NOMO-1 (cell line): ENCODE results near the gene NEIL1.

Experiments used
- DNase-seq, 2 experiments: peaks; one replicate each; lab custom pipeline; 2025; ENCODE audit not compliant: unreplicated experiment in 2 of 2; lab: John Stamatoyannopoulos, UW

NEIL1 gene

DNA sequence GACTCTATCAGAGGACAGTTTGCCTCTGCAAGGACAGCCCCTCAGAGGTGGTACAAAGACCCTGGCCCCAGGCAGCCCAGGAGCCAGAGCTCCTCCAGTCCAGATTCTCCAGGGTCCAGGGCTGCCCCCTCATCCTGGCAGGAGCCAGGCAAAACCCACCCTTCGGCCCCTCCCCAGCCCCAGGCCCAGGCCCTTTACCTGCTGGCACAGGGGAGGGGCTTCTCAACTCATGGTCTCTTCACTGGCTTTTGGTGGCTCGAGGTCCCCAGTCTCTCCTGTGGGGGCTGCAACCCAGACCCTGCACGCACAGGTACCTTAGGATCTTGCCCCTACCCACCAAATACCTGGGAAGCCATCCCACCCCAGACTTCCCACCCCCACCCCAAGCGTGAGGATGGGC, 8.5 kb downstream of the NEIL1 start:
- no peak for DNase-seq

GRCh38 chr15:75356006-75356405, 9.2 kb downstream of the NEIL1 start:
- DNase-seq, result no peak

DNA sequence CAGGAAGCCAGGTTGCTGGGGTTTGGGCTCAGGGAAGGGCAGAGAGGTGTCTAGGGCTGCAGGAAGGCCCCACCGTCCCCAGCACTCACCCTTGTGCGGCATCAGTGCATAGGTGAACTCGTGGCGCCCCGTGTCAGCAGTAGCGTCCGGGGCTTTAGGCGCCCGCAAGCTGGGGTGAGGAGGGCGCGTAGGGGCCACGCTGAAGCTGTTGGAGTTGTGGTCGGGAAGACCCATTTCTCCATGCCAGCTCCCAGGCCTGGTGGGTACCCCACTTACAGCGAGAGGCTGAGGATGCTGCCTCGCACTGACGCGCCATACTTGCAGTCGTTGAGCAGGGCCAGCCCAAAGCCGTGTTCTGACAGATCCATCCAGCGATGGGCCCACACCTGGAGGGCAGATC, 9.7 kb downstream of the NEIL1 start:
- DNase-seq, result no peak

GRCh38 chr15:75357976-75358673, 11.3 kb downstream of the NEIL1 start:
- no peak for DNase-seq

DNA sequence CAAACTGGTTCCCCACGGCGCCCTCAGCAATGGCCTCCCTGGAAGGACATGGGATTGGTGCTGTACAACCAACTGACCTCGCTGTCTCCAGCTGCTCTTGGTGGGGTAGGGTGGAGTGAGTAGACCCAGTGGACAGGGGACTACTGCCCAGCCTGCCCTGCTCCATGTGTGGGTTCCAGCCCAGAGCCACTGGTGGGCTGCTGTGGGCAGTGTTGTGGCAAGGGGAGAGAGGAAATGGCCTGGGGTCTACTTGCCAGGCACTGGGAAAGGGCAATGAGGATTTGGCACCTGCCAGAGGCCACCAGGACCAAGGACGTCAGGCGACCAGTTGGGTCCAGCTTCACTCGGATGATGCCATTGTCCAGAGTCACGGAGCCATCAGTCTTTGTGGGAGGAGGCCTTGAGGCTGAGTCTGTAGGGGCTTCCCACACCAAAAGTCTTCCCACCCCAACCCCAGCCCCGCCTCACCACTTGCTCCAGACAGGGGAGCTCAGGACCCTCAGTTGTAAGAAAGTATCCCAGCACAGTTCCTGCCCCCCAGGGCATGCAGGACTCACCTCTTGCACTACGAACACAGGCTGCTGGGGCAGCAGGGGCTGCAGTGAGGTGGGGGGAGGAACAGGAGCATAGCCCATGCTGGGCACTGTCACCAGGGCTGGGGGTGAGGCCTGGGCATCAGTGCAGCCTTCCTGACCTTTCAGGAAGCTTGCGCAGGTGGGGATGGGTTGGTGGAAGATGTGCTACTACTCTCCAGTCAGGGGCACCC, 12.1 kb downstream of the NEIL1 start:
- no peak for DNase-seq

GRCh38 chr15:75359537-75360250, 12.9 kb downstream of the NEIL1 start:
- no peak for DNase-seq

DNA sequence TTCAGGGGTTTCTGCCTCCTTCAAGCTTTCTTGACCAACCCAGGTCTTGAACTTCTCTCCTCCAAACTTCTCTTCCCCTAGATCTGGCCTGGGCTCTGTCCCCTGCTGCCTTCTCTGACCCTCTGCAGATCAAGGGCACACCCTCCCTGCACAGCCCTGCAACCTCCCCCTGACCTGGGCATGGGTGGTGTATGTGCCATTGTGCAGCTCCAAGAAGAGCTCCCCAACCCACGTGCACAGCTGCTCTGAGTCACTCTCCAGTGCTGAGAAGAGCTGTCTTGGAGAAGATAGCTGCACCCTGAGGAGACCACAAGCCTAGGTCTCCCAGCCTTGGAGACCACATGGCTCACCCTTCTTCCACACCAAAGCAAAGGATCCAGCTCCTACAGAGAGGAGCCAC, 13.6 kb downstream of the NEIL1 start:
- no peak for DNase-seq

DNA sequence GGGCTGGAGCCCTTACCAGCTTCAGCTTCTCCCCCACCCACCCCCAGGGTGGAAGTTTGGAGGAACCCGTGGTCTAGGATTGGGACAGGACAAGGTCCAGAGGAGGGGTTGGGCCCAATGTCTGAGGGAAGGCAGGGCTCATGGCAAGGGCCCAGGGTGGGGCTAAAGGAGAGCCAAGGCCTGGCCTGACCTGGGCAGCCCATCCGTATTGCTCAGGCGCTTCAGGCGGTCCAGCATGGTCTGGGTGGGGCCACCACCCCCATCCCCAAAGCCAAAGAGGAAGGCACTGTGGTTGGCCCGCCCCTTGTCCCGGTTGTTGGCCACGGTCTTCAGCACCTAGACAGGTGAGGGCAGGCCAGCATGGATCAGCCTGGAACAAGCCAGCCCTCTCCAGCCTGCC, 14.0 kb downstream of the NEIL1 start:
- no peak for DNase-seq

GRCh38 chr15:75361361-75361988, 14.6 kb downstream of the NEIL1 start:
- no peak for DNase-seq

GRCh38 chr15:75361989-75362641, 15.3 kb downstream of the NEIL1 start:
- no peak for DNase-seq

DNA sequence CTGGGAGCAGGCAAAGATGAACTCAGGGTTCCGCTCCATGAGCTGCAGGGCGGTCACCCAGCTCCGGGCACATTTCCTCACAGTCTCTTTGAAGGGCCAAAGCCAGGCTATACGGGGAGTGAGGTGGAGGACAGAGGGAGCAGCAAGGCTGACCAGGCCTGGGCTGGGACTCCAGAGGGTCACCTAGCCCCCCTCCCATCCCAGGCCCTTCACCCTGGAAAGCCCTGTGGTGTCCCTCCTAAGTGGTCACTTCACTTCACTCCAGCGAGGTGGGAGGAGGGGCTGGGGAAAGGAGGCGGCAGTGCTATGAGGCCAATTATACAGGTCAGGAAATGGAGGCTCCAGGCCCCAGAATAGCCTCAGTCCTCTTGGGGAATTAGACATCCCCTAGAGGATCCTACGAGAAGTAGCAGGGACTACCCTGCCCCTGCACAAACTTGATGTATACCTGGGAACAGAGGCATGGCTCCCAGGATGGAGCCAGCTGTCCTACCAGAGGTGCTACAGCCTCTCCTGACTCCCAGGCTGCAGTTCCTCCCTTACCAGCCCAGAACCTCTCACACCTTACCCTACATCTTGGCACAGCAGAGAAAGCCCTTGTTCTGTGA, 15.9 kb downstream of the NEIL1 start:
- DNase-seq, result no peak

DNA sequence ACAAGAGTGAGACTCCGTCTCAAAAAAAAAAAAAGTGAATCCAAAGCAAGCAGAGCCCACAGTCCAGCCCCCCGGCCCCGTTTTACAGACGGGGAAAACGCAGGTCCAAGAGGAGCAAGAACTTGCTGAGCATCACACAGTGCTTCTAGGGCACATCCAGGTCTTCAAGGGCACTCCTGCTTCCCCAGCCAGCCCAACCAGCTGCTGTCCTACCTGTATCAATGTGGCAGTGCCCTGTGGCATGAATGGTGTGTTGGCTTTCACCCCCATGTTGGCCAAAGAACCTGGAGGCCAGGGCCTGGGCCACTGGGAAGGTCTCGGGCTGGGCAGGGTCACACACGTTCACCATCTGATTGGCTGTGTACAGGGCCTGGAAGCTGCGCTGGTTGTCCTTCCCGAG, 16.9 kb downstream of the NEIL1 start:
- no peak for DNase-seq

GRCh38 chr15:75364881-75365280, 18.0 kb downstream of the NEIL1 start:
- no peak for DNase-seq

DNA sequence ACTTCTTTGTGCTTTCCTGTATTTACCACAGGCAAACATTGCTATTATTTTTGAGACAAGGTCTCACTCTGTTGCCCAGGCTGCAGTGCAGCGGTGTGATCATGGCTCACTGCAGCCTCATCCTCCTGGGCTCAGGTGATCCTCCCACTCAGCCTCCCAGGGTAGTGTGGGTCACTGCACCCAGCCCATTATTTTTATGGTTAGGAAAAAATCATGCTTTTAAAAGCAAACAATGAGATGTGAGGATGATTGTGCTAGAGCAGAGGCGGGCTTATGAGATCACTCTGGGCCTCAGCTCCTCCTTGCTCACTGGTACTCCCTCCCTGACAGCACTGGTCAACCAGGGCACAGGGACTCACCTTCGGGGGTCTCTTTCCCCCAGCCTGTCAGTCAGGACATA, 19.3 kb downstream of the NEIL1 start:
- DNase-seq, result no peak

DNA sequence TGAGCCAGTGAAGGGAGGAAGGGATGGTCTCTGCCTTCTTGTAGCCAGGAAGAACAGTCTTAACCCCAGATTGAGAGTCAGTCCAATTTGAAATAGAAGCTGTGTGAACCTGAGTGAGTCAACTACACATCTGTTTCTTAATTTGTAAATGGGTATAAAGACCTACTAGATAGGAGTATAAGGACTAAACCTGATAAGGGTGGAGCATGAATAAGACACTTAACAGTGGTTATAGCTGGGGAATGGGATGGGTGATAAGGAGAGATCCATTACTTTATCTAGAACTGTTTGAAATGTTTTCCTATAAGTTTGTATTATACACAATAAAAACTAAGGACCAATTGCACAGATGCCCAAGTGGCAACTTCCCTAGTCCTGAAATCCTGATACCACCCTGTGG, 20.2 kb downstream of the NEIL1 start:
- no peak for DNase-seq

DNA sequence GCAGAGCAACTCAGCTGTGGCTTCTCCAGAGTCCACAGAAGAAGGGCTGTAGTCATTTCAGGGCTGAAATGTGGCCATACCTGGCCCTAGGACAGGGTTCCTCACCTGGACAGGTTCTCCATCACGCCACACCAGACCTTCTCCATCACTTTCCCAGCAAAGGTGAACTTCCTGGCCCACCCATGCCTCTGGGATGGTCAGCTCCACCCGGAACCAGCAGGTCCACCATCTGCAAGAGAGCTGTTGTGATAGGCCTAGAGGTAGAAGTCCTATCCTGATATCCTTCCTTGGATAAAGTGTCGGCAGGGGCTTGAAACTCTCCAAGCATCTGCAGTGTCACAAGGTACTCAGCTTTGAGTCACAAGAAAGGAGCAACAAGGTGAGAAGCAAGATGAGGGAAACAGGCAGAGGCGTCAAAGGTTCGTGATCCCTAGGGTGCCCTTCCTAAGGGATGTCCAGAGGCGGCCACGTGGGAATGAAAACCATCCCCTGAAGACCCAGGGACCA, 20.6 kb downstream of the NEIL1 start:
- DNase-seq, result no peak

DNA sequence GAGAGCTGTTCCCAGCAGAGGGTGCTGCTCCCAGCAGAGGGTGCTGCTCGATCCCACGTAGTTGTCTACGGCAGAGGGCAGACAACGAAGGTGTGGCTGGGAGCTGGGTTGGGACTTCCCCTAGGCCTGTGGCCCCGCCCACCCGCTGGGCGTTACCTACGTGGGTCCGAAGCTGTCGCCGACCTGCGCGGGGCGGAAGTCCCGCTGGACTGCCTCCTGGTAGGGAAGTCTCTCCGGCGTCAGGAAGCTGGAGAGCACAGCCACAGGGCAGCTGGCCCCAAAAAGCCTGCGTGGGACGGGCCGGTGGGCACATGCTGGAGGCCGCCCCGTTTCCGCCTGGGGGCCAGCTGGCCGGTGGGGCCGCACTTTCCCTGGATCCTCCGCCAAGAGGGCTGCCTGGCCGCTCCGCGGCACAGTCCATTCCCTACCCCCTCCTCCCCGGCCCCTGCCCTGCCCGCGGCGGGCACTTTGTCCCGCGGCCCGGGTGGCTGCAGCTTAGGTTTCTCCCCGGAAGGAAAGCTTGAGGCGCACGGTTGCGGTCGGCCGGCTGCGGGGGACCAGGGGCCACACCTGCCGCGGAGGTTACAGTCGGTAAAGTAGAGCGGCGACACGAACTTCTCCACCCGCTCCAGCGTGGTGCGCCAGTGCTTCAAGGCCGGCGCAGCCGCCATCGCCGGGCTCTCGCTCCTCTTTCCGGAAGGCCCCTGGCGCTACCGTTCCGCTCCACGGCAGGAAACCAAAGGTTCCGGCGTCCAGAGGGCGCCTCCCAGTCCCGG, 21.3 kb downstream of the NEIL1 start, which contains the start of gene MAN2C1:
MAN2C1 (minus strand) TSS at position 695 of the 776 bp plus-strand sequence; CDS start at position 671, 24 bp downstream.
- peak; percentile 90 to 93 for DNase-seq

DNA sequence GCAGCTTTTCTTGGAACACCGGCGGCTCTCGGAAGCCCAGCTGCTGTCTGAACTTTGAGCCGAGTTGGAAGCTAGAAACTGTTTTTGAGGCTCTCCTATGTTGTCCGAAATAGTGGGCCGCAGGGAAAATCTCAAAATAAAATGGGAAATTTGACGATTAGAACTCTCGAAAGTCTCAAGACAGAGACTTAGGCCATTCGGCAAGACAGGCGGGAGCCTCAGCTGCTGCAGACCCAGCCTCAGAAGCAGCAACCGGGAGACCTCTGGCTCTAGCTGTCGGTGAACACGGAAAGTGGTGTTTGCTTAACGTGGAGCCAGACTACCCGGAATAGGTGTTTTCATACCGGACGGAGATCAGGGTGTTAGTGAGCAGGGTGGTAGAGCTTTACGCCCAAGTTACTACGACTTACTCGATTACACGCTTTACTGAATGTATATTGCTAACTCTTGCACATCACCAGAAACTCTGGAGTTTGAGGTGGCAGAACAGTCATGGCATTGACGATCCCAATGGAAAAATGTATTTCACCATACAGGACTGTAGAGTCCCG, 21.9 kb downstream of the NEIL1 start:
- no peak for DNase-seq
